HG02759 (cell line): ENCODE measurements around the gene HLX.

Experiments
- ATAC-seq: cut with Tn5 transposase; IDR thresholded peaks from one replicate; pipeline ENCODE4 v1.9.1; 2021; ENCODE audit warnings: mild to moderate bottlenecking, moderate library complexity; ENCODE audit not compliant: unreplicated experiment

HLX gene

DNA sequence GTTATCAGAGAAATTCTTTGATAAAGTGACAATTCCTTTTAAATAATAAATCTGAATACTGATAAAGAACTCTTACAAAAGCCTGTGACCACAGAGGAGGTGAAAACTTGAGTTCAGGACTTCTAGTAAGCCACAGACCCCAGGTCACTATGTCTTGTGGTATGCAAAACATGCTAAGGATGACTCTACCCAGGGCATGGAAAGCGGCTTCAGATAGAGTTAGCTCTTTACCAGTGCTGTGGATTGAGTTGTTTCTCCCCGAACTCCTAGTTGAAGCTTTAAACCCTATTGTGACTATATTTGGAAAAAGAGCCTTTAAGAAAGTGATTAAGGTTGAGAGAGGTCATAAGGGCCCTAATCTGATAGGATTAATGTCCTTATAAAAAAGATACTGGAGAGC, 42.3 kb downstream of the HLX start:
- ATAC-seq, result no peak

- no peak for ATAC-seq
Observed at GRCh38 chr1:220921971-220922635, 42.9 kb downstream of the HLX start.

- no peak for ATAC-seq
Observed at GRCh38 chr1:220922951-220923350, 43.7 kb downstream of the HLX start.

DNA sequence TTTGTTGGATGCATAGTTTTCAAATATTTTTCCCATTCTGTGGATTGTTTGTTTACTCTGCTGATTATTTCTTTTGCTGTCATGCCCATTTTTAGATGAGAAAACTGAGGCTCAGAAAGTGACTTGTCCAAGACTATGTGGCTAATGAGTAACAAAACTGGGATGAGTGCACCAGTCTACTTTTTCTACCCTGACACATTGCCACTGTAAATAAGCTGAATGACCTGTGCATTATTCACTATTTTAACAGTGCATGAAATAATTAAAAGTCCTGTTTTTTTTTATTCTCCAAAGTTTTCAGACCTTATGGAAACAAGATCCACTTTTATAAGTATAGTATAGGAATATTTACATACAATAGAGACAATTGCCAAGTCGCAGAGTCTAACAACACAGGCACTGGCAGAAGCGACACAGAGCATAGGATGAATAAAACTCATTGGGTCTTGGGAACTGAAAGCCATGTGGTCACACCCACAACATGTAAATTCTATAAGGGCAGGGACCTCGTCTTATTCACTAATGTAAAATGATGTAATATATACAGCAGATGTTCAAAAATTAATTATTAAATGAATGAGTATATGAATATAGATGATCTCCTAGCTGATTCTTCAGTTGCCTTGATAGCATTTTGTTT, 45.2 kb downstream of the HLX start:
- ATAC-seq, result no peak

- no peak for ATAC-seq
Observed at GRCh38 chr1:220925707-220926106, 46.5 kb downstream of the HLX start.

- ATAC-seq, result no peak
Observed at GRCh38 chr1:220926146-220926545, 46.9 kb downstream of the HLX start.

DNA sequence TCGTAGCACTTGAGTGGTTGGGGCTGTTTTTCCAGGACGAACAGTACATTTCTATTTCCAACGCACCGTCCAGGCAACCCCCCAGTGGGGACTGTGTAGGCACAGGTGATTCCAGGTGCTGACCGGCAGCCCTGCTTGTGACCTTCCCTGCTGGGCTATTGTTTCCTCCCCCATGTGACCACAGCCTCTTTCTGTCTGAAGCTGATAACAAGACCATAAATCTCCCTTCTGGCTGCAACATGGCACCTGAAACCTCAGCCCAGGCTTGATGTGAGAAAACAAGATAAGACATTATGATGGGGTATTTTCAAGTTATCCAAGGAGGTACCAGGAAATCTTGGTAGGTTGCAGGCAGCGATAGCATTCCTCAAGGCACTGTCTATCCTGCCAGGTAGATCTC, 48.2 kb downstream of the HLX start:
- ATAC-seq, result no peak

GRCh38 chr1:220928320-220928719, 49.1 kb downstream of the HLX start:
- no peak for ATAC-seq

DNA sequence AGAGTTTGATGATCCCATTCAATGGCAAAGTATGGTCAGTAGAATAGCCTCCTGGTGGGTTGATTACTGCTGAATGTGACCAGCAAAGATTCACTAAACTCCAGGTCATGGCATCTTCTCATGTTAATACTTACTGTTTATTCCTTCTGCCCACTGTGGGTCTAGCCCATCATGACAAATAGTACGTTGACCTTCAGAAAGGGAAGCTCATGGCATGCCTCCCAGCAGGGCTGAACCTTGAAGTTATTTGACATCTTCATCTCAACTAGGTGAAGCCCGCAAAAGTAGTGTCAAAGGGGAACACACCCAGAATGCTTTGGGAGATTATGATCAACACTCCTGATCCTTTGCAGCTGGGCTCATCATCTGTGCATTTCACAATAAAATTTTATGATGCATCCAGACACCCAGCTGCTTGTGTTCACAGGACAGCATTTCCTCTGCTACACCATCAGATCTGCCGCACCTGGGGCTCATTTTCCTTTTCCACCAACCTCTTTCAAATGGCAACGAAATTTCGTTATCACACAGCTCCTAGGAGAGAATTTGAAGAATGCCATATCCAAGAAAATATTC, 49.6 kb downstream of the HLX start:
- ATAC-seq, result no peak

DNA sequence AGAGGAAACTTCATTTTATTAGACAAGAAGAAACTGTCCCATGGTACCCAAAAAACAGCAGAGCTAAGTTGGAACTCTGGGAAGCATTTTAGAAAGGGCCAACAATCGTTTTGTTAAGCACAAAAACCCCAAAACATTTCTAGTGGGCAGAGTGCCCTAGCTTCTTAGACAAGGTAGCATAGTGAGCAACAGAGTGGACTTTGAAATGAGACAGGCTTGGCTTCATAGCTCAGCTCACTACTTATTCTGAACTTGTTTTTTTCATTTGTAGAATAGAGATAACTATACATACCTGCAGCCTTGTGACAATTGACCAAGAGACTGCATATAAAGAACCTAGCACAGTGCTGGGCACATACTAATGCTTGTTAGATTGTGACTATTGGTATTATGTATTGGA, 50.1 kb downstream of the HLX start:
- no peak for ATAC-seq
